Measurements from ENCODE around the gene DCST2. TPM values are rescaled to one million over a fixed set of nuclear protein-coding genes. Genes with fewer than 3 reads are reported as not detected.

DCST2 gene
- total and polyA plus RNA-seq, 9 of the 15 experiments (the other 6 are each of a cell fraction or from before 2014, with no cell fraction given), result 0.09 to 0.49 (median 0.11) TPM; not detected in 3

DNA sequence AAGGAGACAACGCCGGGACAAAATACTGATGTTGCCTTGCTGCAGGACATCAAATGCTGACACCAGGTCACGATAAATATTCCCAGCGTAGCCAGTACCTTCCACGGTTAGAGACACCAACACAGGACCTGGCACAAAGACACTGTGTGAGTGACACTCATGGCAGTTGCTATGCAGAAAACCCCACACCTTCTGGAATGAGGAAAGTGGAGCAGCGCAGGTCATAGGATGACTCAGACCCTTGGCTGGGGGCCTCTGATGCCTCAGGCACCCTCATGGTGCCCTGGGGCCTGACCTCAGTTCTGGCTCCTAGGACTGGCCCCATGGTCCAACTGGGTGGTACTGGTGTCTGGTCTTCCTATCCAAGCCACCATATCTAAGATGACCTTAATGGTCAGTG is 7.0 kb downstream of the DCST2 start:
- ChIA-PET POLR2A (interaction anchor here (0.5 kb wide), 1 partner anchor 53 kb away, joined by 4 read pairs; no protein-coding TSS in a partner anchor), CTCF (ENCODE audit: low intra/inter-chr PET ratio) (interaction anchor here (0.5 kb wide), 1 partner anchor 1523 kb away, joined by 6 read pairs; no protein-coding TSS in a partner anchor)
- Histone ChIP-seq H3K9me1 (ENCODE audit: control insufficient read depth, insufficient read depth, low read length) (no peaks in the 10 kb centered on the region), H3K9ac (ENCODE audit: insufficient read depth in 1 of 2, low read depth in 2 of 2, low read length in 2 of 2) (peak overlapping the region in 1 of 2 experiments; percentile 53; a peak in 1 of 4 replicates), H3K79me2 (ENCODE audit: control insufficient read depth, insufficient read depth, low read length) (no peaks in the 10 kb centered on the region), H3K4me3 (no peak overlapping the region), H3K4me2 (ENCODE audit: insufficient read depth, low read length) (no peak overlapping the region), H3K4me1 (replicated peaks in 1 of 2; ENCODE audit: control insufficient read depth in 2 of 2, insufficient read depth in 2 of 2, low read length in 2 of 2) (peaks cover 13 to 26% of the 10 kb centered on the region in 2 experiments; a peak in 3 of 5 replicates), H3K36me3 (ENCODE audit: control insufficient read depth, insufficient read depth, low read length) (no peaks in the 10 kb centered on the region), H3K27me3 (ENCODE audit: control insufficient read depth in 2 of 2, insufficient read depth in 2 of 2, low read length in 2 of 2) (no peaks in the 10 kb centered on the region), H2AFZ (ENCODE audit: low read depth, low read length) (0 out of 2 replicates have a peak overlapping the region, but pooled peaks have one; percentile 8), H3K27ac (ENCODE audit: extremely low read depth, low read depth, low read length) (no peak overlapping the region), H4K20me1 (replicated peaks; ENCODE audit: control insufficient read depth, insufficient read depth, low read length) (no peaks in the 10 kb centered on the region), H3K9me3 (replicated peaks; ENCODE audit: control insufficient read depth, insufficient read depth, low read depth, low read length) (no peaks in the 10 kb centered on the region)
- intact Hi-C loops (cut with micrococcal nuclease) (no loop called here), in situ Hi-C loops (cut with MboI) (no loop called here)
- BruUV-seq (replicated peaks), result no TSS peak
- ATAC-seq (peak; percentile 68), FAIRE-seq (peak; percentile 51), DNase-seq (ENCODE audit: extremely low read depth in 1 of 4, low spot score in 3 of 4) (peak in 2 of 4 experiments; percentile 42 to 43)
- 61% methylated on average over 6 of the region's 6 CpGs for WGBS (ENCODE audit: insufficient coverage, low coverage, missing lambda C conversion rate)
- TF ChIP-seq, protein P1, sequence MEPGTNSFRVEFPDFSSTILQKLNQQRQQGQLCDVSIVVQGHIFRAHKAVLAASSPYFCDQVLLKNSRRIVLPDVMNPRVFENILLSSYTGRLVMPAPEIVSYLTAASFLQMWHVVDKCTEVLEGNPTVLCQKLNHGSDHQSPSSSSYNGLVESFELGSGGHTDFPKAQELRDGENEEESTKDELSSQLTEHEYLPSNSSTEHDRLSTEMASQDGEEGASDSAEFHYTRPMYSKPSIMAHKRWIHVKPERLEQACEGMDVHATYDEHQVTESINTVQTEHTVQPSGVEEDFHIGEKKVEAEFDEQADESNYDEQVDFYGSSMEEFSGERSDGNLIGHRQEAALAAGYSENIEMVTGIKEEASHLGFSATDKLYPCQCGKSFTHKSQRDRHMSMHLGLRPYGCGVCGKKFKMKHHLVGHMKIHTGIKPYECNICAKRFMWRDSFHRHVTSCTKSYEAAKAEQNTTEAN (CRISPR knock-in tag; IDR thresholded peaks at IDR 0.05), result no peak
- TF ChIP-seq, protein P2, sequence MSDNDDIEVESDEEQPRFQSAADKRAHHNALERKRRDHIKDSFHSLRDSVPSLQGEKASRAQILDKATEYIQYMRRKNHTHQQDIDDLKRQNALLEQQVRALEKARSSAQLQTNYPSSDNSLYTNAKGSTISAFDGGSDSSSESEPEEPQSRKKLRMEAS (CRISPR knock-in tag; IDR thresholded peaks at IDR 0.05), result peak; percentile 35; the same call in 1 of the 2 replicates
- TF ChIP-seq, protein P3, sequence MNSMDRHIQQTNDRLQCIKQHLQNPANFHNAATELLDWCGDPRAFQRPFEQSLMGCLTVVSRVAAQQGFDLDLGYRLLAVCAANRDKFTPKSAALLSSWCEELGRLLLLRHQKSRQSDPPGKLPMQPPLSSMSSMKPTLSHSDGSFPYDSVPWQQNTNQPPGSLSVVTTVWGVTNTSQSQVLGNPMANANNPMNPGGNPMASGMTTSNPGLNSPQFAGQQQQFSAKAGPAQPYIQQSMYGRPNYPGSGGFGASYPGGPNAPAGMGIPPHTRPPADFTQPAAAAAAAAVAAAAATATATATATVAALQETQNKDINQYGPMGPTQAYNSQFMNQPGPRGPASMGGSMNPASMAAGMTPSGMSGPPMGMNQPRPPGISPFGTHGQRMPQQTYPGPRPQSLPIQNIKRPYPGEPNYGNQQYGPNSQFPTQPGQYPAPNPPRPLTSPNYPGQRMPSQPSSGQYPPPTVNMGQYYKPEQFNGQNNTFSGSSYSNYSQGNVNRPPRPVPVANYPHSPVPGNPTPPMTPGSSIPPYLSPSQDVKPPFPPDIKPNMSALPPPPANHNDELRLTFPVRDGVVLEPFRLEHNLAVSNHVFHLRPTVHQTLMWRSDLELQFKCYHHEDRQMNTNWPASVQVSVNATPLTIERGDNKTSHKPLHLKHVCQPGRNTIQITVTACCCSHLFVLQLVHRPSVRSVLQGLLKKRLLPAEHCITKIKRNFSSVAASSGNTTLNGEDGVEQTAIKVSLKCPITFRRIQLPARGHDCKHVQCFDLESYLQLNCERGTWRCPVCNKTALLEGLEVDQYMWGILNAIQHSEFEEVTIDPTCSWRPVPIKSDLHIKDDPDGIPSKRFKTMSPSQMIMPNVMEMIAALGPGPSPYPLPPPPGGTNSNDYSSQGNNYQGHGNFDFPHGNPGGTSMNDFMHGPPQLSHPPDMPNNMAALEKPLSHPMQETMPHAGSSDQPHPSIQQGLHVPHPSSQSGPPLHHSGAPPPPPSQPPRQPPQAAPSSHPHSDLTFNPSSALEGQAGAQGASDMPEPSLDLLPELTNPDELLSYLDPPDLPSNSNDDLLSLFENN (IDR thresholded peaks at IDR 0.05; ENCODE audit: low read depth in 2 of 2, low read length in 2 of 2), result no peak
- TF ChIP-seq JUND (IDR thresholded peaks at IDR 0.05; ENCODE audit: borderline replicate concordance, low read depth, low read length), result peak; percentile 68
- TF ChIP-seq JUND (tag; IDR thresholded peaks at IDR 0.05; ENCODE audit: borderline replicate concordance, low read depth, low read length), result peak; percentile 24; the same call in 1 of the 3 replicates
- TF ChIP-seq ZNF445 (CRISPR knock-in tag; IDR thresholded peaks at IDR 0.05; ENCODE audit: low read depth), result no peak
- no peak for TF ChIP-seq ZNF347 (CRISPR knock-in tag; IDR thresholded peaks at IDR 0.05; ENCODE audit: low read depth)
- TF ChIP-seq, protein P4, sequence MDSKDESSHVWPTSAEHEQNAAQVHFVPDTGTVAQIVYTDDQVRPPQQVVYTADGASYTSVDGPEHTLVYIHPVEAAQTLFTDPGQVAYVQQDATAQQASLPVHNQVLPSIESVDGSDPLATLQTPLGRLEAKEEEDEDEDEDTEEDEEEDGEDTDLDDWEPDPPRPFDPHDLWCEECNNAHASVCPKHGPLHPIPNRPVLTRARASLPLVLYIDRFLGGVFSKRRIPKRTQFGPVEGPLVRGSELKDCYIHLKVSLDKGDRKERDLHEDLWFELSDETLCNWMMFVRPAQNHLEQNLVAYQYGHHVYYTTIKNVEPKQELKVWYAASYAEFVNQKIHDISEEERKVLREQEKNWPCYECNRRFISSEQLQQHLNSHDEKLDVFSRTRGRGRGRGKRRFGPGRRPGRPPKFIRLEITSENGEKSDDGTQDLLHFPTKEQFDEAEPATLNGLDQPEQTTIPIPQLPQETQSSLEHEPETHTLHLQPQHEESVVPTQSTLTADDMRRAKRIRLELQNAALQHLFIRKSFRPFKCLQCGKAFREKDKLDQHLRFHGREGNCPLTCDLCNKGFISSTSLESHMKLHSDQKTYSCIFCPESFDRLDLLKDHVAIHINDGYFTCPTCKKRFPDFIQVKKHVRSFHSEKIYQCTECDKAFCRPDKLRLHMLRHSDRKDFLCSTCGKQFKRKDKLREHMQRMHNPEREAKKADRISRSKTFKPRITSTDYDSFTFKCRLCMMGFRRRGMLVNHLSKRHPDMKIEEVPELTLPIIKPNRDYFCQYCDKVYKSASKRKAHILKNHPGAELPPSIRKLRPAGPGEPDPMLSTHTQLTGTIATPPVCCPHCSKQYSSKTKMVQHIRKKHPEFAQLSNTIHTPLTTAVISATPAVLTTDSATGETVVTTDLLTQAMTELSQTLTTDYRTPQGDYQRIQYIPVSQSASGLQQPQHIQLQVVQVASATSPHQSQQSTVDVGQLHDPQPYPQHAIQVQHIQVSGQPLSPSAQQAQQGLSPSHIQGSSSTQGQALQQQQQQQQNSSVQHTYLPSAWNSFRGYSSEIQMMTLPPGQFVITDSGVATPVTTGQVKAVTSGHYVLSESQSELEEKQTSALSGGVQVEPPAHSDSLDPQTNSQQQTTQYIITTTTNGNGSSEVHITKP (IDR thresholded peaks at IDR 0.05; ENCODE audit: partially characterized antibody), result no peak
- TF ChIP-seq MTF1 (CRISPR knock-in tag; IDR thresholded peaks at IDR 0.05; ENCODE audit: borderline replicate concordance), result no peak
- no peak for TF ChIP-seq ZNF263 (CRISPR knock-in tag; IDR thresholded peaks at IDR 0.05; ENCODE audit: borderline replicate concordance)
- TF ChIP-seq FOSL1 (tag; conservative IDR thresholded peaks at IDR 0.05), result peak; percentile 57; the same call in 1 of the 2 replicates
- TF ChIP-seq, protein P5, sequence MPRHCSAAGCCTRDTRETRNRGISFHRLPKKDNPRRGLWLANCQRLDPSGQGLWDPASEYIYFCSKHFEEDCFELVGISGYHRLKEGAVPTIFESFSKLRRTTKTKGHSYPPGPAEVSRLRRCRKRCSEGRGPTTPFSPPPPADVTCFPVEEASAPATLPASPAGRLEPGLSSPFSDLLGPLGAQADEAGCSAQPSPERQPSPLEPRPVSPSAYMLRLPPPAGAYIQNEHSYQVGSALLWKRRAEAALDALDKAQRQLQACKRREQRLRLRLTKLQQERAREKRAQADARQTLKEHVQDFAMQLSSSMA (CRISPR knock-in tag; IDR thresholded peaks at IDR 0.05), result no peak

Data from K562 (cell line).